GM18520 (cell line): ENCODE measurements around the gene EXOC2.

Experiments
- ATAC-seq: cut with Tn5 transposase; IDR thresholded peaks from one replicate; pipeline ENCODE4 v1.9.1; 2021; ENCODE audit not compliant: unreplicated experiment

EXOC2 gene

GRCh38 chr6:449486-450419 lies 243.2 kb downstream of the EXOC2 start:
- no peak for ATAC-seq

DNA sequence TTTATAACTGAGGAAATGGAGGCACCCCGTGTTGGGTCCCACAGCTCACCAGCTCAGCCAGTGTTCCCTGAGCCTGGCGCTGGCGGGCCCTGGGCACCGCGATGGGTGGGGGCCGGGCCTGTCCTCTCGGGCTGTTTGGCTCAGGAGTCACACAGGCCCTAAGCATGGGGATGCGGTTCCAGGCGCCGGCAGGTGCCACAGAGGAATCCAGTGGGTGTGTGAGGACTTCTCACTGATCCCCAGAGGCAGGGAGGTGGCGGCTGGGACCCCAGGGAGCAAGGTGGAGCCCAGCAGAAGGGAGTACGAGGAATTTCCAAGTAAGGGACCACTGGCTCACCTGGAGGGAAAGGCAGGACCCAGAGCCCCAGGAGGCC lies 243.9 kb downstream of the EXOC2 start:
- ATAC-seq, result no peak

- ATAC-seq, result no peak
Measured at GRCh38 chr6:448296-449056, 244.5 kb downstream of the EXOC2 start.

GRCh38 chr6:447381-448165 lies 245.4 kb downstream of the EXOC2 start:
- ATAC-seq, result no peak

DNA sequence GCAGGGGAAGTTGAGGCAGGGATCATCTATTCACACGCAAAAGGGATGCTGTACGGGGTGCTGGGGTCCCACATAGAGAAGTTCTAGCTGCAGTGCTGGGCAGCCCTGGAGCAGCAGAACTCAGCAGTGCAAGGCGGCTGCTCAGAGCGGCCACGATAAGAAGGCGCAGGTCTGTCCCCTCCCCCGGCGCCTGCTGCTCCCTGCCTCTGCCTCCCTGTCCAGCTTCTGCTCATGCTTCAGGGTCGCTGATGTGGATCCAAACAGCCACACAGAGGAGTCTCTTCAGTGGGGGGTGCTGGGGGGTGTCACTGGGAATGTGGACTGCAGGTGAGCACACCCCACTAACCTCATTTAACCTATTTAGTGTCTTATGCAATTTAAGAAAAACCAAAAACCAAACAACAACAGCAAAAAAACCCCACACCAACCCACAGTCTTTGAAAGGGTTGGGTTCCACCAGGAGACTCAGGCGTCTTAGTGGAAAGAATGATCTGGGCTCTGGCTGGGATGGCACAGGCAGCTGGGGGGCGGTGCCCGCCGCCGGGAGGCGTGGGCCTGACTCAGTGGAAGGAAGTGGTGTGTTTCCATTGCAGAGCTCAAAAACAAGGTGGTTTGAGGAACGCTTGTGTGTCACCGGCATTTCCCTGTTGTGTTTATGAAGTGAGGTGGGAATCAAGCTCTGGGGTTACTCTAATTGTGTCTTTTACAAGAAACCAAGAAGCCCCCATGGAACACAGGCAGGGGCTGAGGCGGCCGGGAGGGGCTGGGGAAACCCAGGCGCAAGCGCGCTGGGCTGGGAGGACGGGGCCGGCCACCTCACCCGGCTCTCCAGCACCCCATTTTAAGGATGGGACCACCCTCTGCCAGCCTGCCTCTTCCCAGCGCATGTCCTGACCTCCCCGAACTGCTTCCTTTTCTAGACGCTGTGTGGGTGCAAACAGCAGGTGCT lies 246.2 kb downstream of the EXOC2 start:
- no peak for ATAC-seq

GRCh38 chr6:445571-446417 lies 247.1 kb downstream of the EXOC2 start:
- no peak for ATAC-seq

- no peak for ATAC-seq
Measured at GRCh38 chr6:444653-445275, 248.2 kb downstream of the EXOC2 start.

DNA sequence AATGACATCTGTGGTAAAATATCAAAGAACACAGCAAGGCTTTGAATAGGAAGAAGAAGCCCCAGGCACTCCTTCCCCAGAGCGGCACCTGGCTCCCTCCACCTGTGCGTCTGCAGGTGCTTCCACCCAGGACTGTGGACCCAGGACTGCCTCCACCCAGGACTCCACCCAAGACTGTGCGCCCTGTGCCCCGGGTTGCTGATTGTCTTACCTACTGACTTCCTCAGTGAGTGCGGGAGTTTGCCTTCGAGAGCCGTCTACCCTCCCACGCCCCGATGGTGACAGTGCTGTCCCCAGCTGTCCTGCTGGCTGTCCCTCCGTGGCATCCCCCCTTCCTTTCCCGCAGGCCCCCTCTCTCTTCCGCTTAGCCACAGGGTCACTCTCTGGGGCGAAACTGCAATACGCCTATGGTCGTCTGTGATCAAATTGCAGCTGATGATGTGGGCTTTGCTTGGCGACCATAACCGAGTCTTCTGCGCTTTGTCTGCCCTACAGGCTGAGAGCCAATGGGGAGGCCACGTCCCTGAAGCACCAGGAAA lies 249.2 kb downstream of the EXOC2 start:
- no peak for ATAC-seq

DNA sequence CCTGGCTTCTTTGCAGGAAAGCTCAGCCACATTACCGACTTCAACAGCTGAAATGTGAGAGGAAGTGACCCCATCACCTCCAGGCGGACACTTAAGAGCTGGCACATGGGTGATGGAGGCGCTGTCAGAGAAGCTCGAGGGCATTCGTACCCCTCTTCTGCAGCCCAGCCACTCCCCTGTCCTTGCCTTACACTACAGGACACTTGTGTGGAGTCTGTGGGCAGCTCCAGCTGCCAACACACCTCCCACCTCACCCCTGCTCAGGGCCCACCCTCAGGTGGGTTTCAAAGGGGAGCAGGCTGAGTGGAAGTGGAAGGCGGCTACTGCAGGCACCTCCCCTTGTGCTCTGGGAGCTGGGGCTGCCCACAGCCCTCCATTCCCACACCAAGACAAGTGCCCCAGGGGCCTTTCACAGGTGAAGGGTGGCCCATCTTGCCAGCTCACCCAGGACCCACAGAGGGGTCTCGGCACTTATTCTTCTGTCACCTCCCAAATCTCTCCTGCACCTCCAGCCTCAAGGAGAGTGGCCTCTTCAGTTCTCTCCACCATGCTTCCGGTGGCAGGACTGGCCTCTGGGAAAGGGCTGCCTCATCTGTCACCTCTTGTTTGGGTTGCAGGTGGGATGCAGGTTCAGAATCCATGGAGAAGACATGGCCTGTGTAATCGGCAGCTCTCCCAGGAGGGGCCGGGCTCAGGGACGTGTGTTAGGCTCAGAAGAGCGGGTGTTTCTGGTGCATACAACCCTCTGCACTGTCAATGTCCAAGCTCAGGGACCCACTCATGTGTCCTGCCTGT lies 251.6 kb downstream of the EXOC2 start:
- ATAC-seq, result no peak

- no peak for ATAC-seq
Measured at GRCh38 chr6:439641-440167, 253.2 kb downstream of the EXOC2 start.

DNA sequence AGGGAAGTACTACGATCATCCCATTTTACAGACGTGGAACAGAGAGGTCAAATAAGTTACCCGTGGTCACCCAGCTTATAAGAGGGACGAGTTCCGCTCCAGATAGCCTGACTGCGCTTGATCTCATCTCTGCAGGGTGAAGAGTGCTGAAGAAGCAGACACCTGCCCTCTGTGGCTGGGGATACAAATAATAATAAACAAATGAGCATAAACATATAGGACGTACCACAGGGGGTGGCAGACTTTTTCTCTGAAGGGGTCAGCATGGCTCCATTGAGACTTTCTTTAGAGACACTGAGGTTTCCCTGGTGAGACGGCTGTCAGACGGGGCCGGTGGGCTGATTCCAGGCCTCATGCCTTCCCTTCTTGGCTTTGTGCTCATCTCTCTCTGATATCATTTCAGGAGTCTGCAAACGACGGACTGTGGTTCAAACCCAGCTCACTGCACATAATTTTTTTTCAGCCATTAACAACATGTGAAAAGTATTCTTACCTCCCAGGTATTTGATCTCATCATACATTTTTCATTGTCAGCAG lies 254.2 kb downstream of the EXOC2 start:
- no peak for ATAC-seq

GRCh38 chr6:437037-437392 lies 255.9 kb downstream of the EXOC2 start:
- ATAC-seq, result no peak

DNA sequence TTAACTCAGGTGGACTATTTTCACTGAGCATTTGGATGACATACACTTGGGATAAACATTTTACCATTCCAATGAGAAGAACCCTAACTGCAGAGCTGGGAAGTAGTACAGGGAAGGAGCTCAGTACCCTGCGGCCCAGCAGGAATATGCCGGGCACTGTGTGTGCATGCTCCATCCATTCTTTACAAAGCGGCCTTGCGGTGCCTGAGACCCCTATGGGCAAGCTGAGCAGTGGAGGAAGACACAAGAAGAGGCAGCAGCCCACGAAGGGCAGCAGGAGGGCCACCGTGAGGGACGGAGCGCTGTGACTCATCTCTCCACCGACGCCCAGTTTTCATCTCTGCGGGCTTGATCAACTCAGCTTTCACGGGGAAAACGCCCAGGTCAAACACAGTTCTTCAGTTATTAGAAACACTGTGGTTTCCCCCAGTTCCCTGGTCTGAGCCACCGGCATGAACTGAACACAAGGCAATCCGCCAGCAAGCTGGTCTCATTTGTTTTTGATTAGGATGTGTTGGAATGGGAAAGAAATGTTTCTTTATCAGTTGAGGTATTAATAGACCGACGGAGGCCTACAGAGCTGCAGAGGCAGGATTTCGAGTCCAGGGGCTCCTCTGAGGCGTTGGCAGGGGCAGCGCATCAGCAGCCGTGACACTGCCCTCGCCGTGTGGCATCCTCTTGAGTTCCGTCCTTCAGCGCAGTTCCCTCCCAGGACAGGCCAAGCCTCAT lies 256.5 kb downstream of the EXOC2 start:
- no peak for ATAC-seq

GRCh38 chr6:435441-436307 lies 257.3 kb downstream of the EXOC2 start:
- ATAC-seq, result no peak
